Keratinocyte (primary cell): ENCODE measurements around the gene NPM3. TPM values are rescaled to one million over a fixed set of nuclear protein-coding genes. Genes with fewer than 3 reads are reported as not detected.
A peak's percentile ranks its signal among the peaks of the same experiment; 100 is the strongest.

ENCODE experiments used
- DNase-seq: peaks from one replicate; pipeline ENCODE4 v3.0.0-alpha.2; 2011; ENCODE audit warnings: low read depth, missing footprints, low spot score
- FAIRE-seq: peaks from 2 replicates; lab custom pipeline; 2011; peaks lifted over from hg19 to GRCh38; lab: Jason Lieb, UNC
- H2AFZ ChIP-seq: 2 replicates; pipeline ENCODE4 v1.6.0; 2012; ENCODE audit warnings: low read length, control low read depth, inconsistent platforms; ENCODE audit not compliant: control insufficient read depth
- H3K27ac ChIP-seq: 2 replicates; pipeline ENCODE4 v1.5.1; 2011; ENCODE audit warnings: low read length; ENCODE audit not compliant: control insufficient read depth, insufficient read depth
- H3K27me3 ChIP-seq: 3 replicates; pipeline ENCODE4 v1.6.0; 2011; ENCODE audit warnings: low read length; ENCODE audit not compliant: control insufficient read depth, insufficient read depth; ENCODE audit errors: extremely low read depth
- H3K36me3 ChIP-seq, 2 experiments: 2 replicates in 1 of 2; 3 replicates in 1 of 2; pipeline ENCODE4 v1.5.1; 2011; ENCODE audit warnings: low read length in 2 of 2, mild to moderate bottlenecking in 1 of 2; ENCODE audit not compliant: control insufficient read depth in 2 of 2, insufficient read depth in 2 of 2; ENCODE audit errors: extremely low read depth in 1 of 2
- H3K4me1 ChIP-seq: 3 replicates; pipeline ENCODE4 v1.5.1; 2011; ENCODE audit warnings: low read length; ENCODE audit not compliant: control insufficient read depth, insufficient read depth; ENCODE audit errors: extremely low read depth
- H3K4me2 ChIP-seq: 3 replicates; pipeline ENCODE4 v1.6.0; 2011; ENCODE audit warnings: low read depth, low read length; ENCODE audit not compliant: control insufficient read depth, insufficient read depth; ENCODE audit errors: extremely low read depth
- H3K4me3 ChIP-seq, 3 experiments: fragments of 200-600 bp in 1 of 3; sonication (generic) in 1 of 3; 2 replicates in 2 of 3; 3 replicates in 1 of 3; pipeline ENCODE4 v1.5.1; 2011 to 2016; ENCODE audit warnings: low read length in 3 of 3, mild to moderate bottlenecking in 3 of 3, control low read depth in 2 of 3, inconsistent platforms in 1 of 3, low read depth in 1 of 3, mixed read lengths in 1 of 3, mixed run types in 1 of 3, moderate library complexity in 1 of 3; ENCODE audit not compliant: control insufficient read depth in 2 of 3, insufficient read depth in 2 of 3; ENCODE audit errors: extremely low read depth in 1 of 3
- H3K79me2 ChIP-seq: 2 replicates; pipeline ENCODE4 v1.6.0; 2012; ENCODE audit warnings: low read length; ENCODE audit not compliant: control insufficient read depth, insufficient read depth
- H3K9ac ChIP-seq: 3 replicates; pipeline ENCODE4 v1.6.0; 2011; ENCODE audit warnings: low read length; ENCODE audit not compliant: control insufficient read depth, insufficient read depth; ENCODE audit errors: extremely low read depth
- H3K9me1 ChIP-seq: 3 replicates; pipeline ENCODE4 v1.6.0; 2011; ENCODE audit warnings: low read length; ENCODE audit not compliant: control insufficient read depth, insufficient read depth; ENCODE audit errors: extremely low read depth
- H3K9me3 ChIP-seq: 2 replicates; pipeline ENCODE4 v1.5.1; 2012; ENCODE audit warnings: low read depth, low read length; ENCODE audit not compliant: control insufficient read depth
- H4K20me1 ChIP-seq: 3 replicates; pipeline ENCODE4 v1.6.0; 2011; ENCODE audit warnings: low read length; ENCODE audit not compliant: control insufficient read depth, insufficient read depth; ENCODE audit errors: extremely low read depth
- EZH2 ChIP-seq: IDR thresholded peaks from one replicate; pipeline ENCODE4 v1.6.1; 2012; ENCODE audit warnings: inconsistent platforms, mild to moderate bottlenecking, low read length, moderate library complexity
- dilution Hi-C: fragments of 300-500 bp; cut with MboI; formaldehyde crosslinking; loops from one replicate; pipeline ENCODE4 v1.7.0; 2020; ENCODE audit warnings: low sequenced_read_pairs; ENCODE audit not compliant: extremely low pct_ligation_motif_present
- polyA plus RNA-seq, 5 experiments: library from polyadenylated mRNA; depleted of rRNA in 3 of 5; stranded (reverse) in 3 of 5; stranded (forward) in 1 of 5; unstranded in 1 of 5; fragments of >200 nt; gene quantifications; 1 replicate in 1 of 5; 2 replicates in 3 of 5; 3 replicates in 1 of 5; pipeline versions ENCODE4 v1.2.1 to v1.2.3, GENCODE V29; 2011 to 2012; ENCODE audit warnings: missing spikeins in 2 of 5, low read depth in 1 of 5, low replicate concordance in 1 of 5
- TF ChIP-seq, protein P1 (sequence below), 3 experiments: IDR thresholded peaks in 1 of 3; conservative IDR thresholded peaks in 1 of 3; optimal IDR thresholded peaks in 1 of 3; 2 replicates in 2 of 3; 3 replicates in 1 of 3; pipeline versions ENCODE3 to v1.5.1; 2011; ENCODE audit warnings: low read length in 3 of 3, mild to moderate bottlenecking in 3 of 3, moderate library complexity in 2 of 3, control low read depth in 1 of 3, inconsistent platforms in 1 of 3; ENCODE audit not compliant: insufficient read depth in 2 of 3; ENCODE audit errors: extremely low read depth in 1 of 3

Gene NPM3
- polyA plus RNA-seq, 1 donor (not counting 4 experiments of a cell fraction or from before 2014, with no cell fraction given): 77.2 TPM

DNA sequence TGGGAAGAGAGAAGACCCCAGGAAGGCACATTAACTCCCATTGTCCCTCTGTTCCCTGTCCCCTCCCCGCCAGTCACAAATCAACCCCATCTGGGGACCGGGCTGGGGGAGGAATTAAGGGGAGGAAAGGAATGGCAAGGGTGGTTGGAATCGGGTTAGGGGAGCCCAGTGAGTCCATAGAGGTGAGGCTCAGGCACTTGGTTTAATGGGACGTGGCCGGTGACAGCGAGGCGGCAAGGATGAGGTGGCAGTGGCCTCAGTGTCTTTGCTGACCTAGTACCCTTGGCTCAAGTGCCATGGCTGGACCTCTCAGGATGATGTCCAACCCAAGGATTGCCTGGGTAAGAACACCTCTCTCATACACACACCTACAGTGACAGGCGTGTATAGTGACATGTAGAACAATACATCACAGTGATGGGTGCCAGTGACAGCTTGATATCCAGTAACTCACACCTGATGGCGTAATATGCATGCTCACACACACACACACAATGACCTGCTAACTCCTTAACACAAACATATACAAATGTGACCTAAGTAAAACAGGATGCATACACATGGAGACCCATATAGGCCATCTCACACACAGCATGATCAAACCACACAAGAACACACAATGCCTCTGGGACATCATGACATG lies 48.0 kb upstream of the NPM3 start:
- FAIRE-seq: no peak
- peak overlapping the region; percentile 44 for H3K27ac ChIP-seq
- H2AFZ ChIP-seq: peak overlapping the region; percentile 62

DNA sequence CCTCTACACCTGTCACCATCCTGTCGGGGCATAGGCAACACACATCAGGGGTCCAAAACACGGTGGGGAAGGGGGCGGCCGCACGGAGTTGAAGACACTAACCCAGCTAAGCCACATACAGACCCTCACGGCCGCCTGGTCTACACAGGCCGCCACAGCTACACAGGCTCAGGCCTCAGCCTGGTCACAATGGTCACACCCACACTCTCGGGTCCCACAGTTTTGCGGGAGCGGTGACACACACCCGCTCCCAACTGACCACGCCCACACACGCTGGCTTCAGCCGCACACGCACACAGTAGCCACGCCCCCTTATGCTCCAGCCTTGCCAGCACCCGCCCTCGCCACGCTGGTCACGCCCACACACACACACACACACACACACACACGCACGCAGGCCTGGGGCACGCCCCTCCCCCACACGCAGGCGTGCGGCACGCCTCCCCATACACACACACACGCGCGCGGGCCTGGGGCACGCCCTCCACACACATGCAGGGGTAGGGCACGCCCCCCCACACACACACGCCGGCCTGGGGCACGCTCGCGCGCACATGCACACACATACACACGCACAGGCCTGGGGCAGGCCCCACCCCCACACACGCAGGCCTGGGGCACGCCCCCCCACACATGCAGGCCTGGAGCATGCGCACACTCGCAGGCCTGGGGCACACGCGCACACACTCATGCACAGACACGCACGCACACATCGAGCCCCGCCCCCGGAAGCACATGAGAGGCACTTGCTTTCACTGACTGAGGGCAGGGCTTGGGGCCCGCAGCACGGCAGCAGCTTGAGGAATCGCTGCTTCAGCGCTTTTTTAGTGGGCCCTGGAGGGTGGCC lies 47.3 kb upstream of the NPM3 start:
- Histone ChIP-seq H3K9me1 (peaks cover 1% of the 10 kb centered on the region), H3K79me2 (no peaks in the 10 kb centered on the region), H3K4me2 (peak overlapping the region; percentile 89), H3K36me3 (peaks cover 0 to 8% of the 10 kb centered on the region in 2 experiments), H3K27me3 (no peaks in the 10 kb centered on the region), H3K4me3 (peak overlapping the region; percentile 30 to 71 (median 44)), H3K9me3 (no peaks in the 10 kb centered on the region), H2AFZ (peak overlapping the region; percentile 62), H3K9ac (peak overlapping the region; percentile 58), H4K20me1 (no peaks in the 10 kb centered on the region), H3K4me1 (peaks cover 20% of the 10 kb centered on the region), H3K27ac (peak overlapping the region; percentile 59)
- dilution Hi-C loops: no loop called here
- TF ChIP-seq EZH2: no peak
- TF ChIP-seq, protein P1, sequence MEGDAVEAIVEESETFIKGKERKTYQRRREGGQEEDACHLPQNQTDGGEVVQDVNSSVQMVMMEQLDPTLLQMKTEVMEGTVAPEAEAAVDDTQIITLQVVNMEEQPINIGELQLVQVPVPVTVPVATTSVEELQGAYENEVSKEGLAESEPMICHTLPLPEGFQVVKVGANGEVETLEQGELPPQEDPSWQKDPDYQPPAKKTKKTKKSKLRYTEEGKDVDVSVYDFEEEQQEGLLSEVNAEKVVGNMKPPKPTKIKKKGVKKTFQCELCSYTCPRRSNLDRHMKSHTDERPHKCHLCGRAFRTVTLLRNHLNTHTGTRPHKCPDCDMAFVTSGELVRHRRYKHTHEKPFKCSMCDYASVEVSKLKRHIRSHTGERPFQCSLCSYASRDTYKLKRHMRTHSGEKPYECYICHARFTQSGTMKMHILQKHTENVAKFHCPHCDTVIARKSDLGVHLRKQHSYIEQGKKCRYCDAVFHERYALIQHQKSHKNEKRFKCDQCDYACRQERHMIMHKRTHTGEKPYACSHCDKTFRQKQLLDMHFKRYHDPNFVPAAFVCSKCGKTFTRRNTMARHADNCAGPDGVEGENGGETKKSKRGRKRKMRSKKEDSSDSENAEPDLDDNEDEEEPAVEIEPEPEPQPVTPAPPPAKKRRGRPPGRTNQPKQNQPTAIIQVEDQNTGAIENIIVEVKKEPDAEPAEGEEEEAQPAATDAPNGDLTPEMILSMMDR (optimal IDR thresholded peaks at IDR 0.05 in 1 of 3, IDR thresholded peaks at IDR 0.05 in 1 of 3, conservative IDR thresholded peaks at IDR 0.05 in 1 of 3; ENCODE audit: extremely low read depth in 1 of 3, insufficient read depth in 2 of 3, low read length in 3 of 3): no peak
- DNase-seq (peak; percentile 83), FAIRE-seq (peak; percentile 79)

More for the DNA sequence above, 48.0 kb upstream of the NPM3 start:
- no peaks in the 10 kb centered on the region for H3K79me2 ChIP-seq
- peaks cover 2% of the 10 kb centered on the region for H3K9me1 ChIP-seq
- no peaks in the 10 kb centered on the region for H3K9me3 ChIP-seq
- H3K4me2 ChIP-seq: peak overlapping the region; percentile 89
- peak overlapping the region; percentile 42 for H3K9ac ChIP-seq
- peaks cover 20% of the 10 kb centered on the region for H3K4me1 ChIP-seq
- TF ChIP-seq, protein P1 (optimal IDR thresholded peaks at IDR 0.05 in 1 of 3, IDR thresholded peaks at IDR 0.05 in 1 of 3, conservative IDR thresholded peaks at IDR 0.05 in 1 of 3; ENCODE audit: extremely low read depth in 1 of 3, insufficient read depth in 2 of 3, low read length in 3 of 3): no peak
- TF ChIP-seq EZH2: no peak
- H3K36me3 ChIP-seq: peaks cover 0 to 8% of the 10 kb centered on the region in 2 experiments
- dilution Hi-C loops: no loop called here
- DNase-seq: no peak
- peak overlapping the region in 2 of 3 experiments; percentile 41 to 71 for H3K4me3 ChIP-seq
- H3K27me3 ChIP-seq: no peaks in the 10 kb centered on the region
- no peaks in the 10 kb centered on the region for H4K20me1 ChIP-seq
